HG03575 (cell line): ENCODE results near the gene CD79B.
"Not testable (repeated sequence)": the region's sequence is repeated elsewhere in the genome, so short reads cannot be mapped to it uniquely, and the experiment has no call there.

Experiments used
- ATAC-seq: cut with Tn5 transposase; IDR thresholded peaks from one replicate; pipeline ENCODE4 v1.9.1; 2021; ENCODE audit not compliant: unreplicated experiment, insufficient number of reproducible peaks, low FRiP score; ENCODE audit errors: extremely low read depth

CD79B gene

DNA sequence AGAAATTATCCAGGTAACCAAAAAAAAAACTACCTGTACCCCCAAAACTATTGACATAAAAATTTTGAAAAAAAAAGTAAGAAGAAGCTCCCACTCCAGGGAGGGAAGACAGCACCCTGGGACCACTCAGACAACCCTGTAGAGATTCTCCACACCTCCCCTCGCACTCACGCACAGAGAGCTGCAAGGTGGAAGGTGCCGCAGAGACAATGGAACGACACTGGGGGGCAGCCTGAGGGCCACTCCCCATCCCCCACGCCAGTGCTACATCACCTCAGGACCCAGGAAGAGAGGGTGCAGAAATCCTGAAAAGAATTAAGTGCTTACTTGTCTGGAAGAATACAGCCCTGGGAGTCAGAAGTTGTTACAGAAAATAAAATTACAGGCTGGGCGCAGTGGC is 5.2 kb upstream of the CD79B start:
- ATAC-seq: no peak

DNA sequence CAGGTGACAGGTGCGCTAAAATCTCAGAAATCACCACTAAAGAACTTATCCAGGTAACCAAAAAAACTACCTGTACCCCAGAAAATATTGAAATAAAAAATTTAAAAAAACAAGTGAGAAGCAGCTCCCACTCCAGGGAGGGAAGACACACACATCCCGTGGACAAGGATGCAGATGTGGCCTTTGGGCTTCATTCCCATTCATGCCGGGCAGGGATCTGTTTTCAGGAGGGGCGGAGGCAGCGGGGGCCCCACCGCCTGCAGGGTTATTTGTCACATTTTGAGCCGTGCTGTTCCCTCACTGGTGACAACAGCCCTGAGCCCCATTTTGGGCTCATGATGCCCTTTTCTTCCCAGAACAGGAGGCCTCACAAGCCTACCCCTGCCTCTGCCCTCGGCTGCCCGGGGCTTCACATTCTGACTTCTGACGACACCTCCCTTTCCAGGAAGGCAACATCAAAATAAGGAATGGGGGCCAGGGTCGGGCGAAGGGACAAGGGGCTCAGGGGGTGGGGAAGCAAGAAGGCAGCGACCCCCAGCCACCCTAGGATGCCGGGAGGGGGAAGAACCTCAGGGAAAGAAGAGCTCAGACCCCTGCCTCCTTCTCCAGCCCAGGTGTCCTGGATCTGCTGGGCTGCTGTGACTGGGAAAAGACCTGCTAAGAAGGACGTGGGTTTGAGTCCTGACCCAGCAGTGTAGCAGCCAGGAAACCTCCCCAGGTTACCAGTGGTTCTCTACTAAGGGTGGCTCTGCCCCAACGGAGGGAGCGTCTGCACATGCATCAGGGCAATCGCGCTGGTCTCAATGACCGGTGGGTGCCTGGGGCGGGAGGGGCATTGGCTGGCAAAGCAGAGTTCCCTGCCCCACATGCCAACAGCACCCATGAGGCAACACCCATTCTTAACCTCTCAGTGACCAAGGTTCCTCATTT is 2.3 kb upstream of the CD79B start:
- no peak for ATAC-seq

DNA sequence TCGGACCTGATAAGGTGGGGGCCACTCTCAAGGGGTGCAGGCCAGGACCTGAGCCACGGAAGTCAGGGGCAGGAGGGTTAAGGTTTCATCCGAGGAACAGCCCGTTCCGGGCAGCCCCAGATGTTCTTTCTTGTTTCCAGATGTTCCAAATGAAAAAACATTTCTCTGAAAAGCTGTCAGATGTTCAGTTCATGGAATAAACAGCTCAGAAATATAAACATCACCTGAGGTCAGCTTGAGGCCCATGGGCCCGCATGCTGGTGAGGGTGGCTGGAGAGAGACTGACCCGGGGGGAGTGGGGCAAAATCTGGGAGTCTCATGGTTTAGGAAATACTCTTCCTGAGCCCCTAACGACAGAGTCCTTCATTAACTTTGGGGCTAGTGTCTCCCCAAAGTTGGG is 1.5 kb upstream of the CD79B start:
- no peak for ATAC-seq

DNA sequence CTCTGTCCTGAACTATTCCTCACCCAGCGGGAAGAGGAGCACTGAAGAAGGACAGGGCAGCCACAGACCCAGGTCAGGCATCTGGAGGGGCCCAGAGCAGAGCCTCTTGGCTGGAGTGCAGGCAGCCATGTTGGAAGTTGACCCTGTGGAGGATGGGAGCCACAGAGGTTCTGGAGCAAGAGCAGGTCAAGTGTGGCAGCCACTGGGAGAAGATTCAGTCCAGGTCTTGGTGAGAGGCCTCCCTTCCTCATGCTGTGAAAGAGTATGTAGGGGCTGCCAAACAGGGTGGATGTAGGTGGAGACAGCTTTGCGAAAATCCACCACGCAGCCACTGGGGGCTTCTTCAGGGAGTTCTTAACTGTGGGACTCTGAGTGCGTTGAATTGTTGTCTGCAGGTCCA is 590 bp upstream of the CD79B start:
- ATAC-seq: no peak

DNA sequence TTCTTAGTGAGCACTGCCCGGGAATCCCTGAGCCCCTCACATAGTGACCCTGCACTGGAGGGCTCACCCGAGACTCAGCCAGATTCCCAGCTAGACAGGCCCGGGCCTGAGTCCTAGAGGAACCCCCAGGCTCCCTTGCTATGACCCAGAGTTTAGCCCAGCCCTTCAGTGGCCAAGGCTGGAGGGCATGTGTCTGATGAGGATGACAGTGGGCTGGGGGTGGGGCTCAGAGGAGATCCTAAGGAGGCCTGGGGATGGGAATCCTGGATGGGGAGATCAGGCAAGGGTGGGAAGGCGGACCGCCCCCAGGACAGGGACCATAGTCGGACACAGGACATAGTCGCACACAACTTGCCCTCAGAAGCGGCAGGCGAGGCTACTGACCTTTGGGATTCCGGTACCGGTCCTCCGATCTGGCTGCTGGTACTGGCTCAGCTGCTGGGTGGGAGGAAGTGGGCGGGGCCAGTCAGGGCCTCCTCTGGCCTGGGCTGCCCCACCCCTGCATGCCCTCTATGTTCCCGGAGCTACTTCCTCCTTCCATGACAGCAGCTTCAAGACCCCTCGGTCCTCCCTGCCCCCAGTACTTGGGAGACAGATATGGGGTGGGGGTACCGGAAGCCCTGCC is 1.1 kb downstream of the CD79B start:
- ATAC-seq: no peak

DNA sequence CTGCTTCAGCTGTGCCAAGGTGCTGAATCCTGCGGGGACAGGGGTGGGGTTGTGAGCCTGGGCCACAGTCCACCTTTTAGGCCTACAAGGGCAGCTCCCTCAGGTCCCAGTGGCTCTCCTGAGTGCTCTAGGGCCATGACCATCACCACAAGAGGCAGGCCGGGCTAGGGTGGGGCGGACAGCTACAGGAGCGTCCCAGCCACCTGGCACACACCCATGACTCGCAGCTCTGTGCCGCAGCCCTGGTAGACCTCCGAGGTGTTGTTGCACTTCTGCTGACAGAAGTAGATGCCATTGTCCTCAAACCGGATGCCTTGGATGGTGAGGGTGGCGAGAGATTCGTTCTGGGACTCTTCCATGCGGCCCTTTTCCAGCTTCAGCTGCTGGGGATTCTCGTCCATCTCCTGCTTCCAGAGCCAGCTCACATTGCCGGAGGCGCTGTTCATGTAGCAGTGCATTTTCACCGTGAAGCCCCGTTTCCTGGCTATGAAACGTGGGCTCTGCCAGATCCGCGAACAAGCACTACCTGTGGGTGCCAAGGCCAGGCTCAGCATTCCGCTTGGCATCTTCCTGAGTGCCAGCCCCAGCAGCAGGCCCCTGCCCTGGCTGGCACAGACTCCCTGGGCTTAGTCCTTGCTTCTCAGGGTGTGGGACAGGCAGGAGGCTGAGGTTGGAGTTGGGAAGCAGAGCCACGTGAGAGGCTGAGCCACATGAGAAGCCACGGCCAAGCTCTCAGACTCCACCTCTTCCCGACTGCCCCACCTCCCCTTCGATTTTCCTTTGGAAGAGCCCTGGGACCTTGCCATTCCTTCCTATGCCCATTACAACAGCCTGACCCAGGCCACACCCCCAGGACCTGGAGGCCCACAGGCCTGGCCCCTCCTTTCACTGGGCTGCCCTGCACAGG is 2.0 kb downstream of the CD79B start:
- ATAC-seq: no peak

DNA sequence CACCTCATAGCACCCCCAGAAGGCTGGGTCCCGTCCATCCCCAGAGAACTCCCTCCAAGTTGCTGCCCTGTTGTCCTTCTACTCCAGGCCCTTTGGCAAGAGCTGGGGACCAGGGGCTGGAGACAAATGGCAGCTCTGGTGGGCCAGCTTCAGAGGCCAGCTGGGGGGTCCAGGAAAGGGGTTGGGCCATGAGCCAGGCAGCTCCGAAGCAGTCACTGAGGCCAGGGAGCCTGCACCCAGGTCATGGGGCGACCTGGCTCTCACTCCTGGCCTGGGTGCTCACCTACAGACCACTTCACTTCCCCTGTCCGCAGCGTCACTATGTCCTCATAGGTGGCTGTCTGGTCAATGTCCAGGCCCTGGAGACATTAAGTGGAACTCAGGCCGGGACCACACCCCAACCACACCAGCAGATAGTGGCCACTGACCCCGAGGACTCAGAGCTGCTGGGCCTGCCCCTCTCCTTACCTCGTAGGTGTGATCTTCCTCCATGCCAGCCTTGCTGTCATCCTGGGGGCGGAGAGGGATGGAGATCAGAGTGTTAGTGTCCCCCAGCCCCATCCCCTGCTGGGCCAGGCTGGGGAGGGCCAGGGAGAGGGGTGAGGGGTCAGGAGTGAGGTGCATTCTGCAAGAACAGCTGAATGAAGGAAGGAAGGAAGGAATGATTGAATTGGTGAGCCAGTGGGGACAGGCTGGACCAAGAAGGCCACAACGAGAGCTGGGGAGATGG is 3.0 kb downstream of the CD79B start:
- ATAC-seq: no peak

DNA sequence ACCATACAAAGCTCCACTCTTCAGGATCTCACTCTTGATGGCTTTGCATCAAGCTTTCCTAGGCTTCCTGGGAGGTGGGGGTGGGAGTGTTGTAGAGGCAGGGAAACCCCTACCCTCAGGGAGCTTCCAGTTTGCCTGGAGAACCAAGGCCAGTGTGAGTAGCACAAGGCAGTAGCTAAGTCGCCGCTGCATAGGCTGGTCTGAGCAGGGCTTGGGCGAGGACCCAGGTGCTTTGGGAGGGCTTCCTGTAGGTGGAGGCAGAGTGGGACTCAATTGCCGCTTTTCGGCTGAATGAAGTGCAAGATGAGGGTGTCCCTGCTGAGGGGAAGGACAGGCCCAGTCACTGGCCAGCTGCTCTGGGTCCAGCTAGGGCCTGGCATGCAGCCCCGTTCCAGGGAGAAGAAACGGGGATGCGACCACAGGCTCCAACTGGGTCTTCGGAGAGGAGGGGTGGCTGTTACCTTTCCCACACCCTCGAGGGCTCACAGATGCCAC is 3.9 kb downstream of the CD79B start:
- ATAC-seq: no peak

DNA sequence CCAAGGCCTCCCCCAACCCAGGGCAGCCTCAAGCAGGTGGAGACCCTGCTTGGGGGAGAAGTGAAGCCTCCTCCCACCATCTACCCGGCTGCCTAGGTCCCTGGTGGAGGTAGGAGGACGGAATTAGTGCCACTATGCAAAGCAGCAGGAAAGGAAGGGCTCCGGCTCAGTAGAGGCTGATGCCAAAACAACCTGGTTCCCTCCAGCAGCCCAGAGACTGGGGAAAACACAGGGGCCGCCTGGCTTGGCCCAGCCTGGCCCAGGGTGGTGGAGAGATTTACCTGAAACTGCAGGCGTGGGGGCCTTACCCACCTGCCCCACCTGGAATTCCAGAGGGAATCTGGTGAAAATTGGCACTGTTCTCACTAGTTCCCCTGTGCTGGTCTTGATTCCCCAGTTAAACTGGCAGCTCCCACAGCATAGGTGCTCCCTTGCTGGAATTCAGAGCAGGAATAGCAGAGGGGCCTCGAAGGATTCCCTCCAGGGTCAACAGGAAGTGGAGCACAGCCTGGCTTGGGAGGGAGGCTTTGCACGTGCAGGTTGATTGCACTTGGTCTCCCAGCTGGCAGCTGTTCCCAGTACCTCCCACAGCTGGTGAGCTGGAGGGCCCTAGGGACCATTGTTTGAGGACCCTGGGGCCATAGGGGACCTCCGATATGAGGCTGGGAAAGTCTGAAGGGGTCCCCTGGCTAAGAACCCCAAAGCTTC is 4.5 kb downstream of the CD79B start:
- no peak for ATAC-seq

DNA sequence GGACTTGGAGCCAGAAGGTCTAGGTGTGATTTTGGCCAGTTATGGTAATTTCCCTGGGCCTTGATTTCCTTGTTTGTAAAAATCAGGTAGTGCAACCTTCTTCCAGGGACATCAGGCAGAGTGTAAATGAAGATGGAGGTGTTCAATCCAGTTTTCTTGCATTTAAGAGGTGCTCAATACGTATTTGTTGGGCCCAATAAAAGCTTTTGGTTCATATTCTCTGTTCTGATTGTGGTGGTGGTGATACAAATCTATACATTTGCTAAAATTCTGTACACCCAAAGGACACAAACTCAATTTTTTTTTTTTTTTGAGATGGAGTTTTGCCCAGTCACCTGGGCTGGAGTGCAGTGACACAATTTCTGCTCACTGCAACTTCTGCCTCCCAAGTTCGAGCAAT is 6.0 kb downstream of the CD79B start:
- ATAC-seq: no peak

DNA sequence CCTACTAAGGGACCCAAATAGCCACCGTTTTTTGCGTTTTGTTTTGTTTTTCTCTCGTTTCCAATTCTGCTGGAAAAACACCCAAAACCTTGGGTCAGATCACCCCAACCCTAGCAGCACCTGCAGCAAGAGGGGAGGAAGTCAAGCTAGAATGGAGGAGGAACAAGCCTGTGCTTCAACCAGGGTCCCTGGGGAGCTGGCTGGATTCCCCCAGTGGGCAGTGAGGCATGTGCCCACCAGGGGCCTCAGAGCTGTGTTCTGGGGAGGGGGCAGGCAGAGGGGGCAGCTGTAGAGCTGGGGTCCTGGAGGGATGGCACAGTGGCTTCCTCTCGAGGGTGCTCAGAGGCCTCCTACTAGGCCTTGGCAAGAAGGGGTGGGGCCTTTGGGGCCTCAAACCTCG is 6.5 kb downstream of the CD79B start:
- ATAC-seq: no peak

DNA sequence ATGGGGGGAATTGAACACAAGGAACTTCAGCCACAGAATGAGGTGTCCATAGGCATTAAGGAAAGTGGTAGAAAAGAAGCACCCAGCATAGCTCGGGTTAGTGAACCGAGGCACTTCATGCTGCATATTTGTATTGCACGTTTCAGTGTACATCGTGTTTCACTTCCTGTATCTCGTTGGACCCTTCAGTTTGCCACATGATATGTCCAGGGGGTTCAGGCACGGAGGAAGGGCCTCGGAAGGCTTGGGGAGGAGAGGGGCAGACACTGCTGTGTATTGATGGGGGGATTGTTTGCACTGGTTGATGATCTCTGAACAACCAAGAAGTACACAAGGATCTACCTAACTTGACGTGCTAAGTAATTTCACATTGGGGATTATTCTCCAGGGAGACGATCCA is 9.7 kb downstream of the CD79B start:
- not testable (repeated sequence) for ATAC-seq

DNA sequence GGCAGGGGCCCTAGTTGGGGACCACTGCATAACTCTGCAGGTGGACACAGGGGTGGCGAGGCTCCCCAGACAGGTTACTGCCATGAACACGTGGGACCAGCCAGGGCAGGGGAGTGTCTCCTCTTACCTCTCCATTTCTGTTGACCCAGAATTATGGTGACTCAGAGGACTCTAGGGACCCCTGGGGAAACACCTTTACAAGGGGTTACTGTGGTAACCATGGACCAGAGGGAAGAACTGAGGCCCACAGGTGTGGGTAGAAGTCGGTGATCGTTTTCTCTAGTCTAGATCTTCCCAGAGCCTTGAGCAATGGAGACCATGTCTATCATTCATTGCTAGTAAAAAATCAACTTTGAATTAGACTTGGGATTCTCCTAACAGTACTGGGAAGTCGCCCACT is 11.4 kb downstream of the CD79B start:
- not testable (repeated sequence) for ATAC-seq

DNA sequence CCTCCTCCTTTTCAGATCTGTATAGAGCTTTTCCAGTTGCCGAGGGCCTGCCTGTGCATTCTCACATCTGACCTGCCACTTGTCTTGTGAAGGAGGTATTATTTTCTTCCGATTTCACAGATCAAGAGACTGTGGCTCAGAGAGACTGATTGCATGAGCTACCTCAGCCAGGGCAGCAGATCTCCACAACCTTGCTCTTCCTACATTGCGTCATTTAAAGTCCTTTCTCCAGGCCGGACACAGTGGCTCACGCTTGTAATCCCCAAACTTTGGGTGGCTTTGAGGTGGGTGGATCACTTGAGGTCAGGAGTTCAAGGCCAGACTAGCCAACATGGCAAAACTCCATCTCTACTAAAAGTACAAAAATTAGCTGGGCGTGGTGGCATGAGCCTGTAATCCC is 12.1 kb downstream of the CD79B start:
- not testable (repeated sequence) for ATAC-seq

DNA sequence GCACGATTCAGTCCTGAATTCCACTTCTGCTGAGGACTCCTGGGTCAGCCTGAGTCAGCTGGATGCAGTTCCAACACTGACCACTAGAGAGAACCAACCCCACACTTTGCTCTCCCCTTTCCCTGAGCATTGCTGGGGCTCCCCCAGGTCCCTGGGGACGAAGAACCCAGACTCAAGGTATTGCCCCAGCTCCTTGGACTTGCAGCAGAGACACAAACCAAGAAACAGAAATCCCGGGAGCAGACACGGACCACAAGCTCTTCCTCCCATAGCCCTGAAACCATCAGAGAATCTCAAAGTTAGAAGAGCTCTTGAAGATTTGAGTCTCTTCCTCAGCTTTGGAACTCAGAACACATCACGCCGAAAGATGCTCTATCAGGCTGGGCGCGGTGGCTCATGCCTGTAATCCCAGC is 12.8 kb downstream of the CD79B start:
- no peak for ATAC-seq

DNA sequence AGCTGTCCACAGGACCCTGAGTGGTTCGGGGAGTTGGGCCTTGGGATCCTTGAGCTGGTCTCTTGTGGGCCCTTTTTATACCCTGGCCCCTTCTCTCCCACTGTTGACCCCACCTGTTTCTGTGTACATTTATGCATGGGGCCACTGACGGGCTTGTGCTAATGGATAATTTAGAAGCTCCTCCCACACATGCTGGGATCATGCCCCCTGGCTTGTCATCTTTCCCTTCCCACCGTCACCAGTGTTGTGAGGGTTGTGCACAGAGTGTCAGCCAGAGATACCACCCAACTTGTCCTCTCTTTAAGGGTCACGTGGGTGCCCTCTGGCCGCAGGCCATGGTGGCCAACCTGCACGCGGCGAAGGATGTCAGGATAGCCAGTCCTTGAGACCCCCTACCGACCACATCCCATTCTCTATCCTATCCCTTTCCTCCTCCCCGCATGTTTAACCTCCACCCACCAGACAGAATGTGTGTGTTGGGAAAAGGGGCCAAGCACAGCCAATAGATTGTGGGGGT is 13.3 kb downstream of the CD79B start, which contains the start of gene GH1:
TSS of gene GH1 (minus strand) at position 51 of the 517 bp plus-strand sequence. CDS start 63 bp downstream, outside the sequence.
- ATAC-seq: not testable (repeated sequence)

DNA sequence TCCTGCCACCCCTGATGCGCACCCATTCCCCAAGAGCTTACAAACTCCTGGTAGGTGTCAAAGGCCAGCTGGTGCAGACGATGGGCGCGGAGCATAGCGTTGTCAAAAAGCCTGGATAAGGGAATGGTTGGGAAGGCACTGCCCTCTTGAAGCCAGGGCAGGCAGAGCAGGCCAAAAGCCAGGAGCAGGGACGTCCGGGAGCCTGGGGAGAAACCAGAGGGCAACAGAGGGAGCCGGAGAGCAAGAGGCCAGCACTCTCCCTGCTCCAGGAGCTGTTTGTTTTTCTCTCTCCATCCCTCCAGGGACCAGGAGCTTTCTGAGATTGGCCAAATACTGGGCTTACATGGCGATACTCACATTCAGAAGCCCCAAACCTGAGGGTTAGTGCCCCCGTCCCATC is 13.8 kb downstream of the CD79B start:
- ATAC-seq: no peak

DNA sequence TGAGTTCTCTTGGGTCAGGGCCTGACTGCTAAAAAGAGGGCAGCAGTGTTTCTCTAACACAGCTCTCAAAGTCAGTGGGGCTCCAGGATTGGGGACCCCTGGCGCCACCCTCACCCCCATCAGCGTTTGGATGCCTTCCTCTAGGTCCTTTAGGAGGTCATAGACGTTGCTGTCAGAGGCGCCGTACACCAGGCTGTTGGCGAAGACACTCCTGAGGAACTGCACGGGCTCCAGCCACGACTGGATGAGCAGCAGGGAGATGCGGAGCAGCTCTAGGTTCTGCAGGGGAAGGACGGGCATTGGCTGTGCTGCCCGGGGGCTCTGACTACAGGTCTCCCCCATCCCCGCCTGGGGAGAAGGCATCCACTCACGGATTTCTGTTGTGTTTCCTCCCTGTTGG is 14.5 kb downstream of the CD79B start:
- no peak for ATAC-seq
